ENCODE data around the gene KCNC2. TPM values are rescaled to one million over a fixed set of nuclear protein-coding genes. Genes with fewer than 3 reads are reported as not detected.
A peak's percentile ranks its signal among the peaks of the same experiment; 100 is the strongest.

KCNC2 gene
- total RNA-seq, 1 donor from 2014 or later: not detected

DNA sequence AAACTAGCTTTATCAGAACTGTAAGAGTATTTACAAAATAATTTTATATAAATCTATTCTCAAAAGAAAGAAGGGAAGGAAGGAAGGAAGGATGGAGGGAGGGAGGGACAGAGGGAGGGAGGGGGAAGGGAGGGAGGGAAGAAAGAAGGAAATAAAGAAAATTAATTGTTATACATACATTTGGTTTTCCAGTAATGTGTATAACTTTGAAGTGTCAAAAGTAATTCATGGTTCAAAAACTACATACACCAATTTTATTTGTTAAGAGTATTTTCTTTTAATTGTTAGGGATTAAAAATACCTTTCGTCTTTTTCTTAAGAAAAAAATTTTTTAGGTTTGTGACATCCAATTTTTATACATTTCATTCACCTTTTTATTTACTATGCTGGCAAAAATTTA is 17.5 kb upstream of the KCNC2 start:
- Histone ChIP-seq H3K27me3 (ENCODE audit: control insufficient read depth, insufficient read depth, low read length) (no peaks in the 10 kb centered on the region), H3K36me3 (ENCODE audit: control insufficient read depth, insufficient read depth, low read length) (no peaks in the 10 kb centered on the region), H3K4me3 (ENCODE audit: low read depth, low read length) (no peak overlapping the region)
- FAIRE-seq: no peak
- no peak for TF ChIP-seq CTCF (IDR thresholded peaks at IDR 0.05; ENCODE audit: insufficient read depth, low read length, severe bottlenecking)
- no peak for DNase-seq (ENCODE audit: low read depth)

DNA sequence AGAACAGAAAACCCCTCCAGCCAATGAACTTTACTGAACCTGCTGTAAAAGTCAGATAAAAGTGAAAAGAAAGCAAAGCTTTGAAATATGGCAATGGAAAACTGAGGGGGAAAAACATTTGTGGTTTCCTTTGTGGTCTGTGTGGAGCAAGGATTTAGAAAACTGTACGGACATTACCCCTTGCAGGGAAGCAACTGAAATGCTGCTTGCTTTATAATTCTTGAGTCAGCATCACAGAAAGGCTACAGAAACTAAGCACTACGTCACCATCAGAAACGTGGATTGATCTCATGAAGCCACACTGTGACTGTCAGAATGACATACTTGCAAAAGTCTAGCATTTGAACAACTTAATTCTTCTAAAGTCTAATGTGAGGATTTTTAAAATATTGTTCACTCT is 2.4 kb upstream of the KCNC2 start:
- FAIRE-seq (no peak), DNase-seq (ENCODE audit: low read depth) (no peak)
- H3K36me3 ChIP-seq (ENCODE audit: control insufficient read depth, insufficient read depth, low read length): no peaks in the 10 kb centered on the region
- TF ChIP-seq CTCF (IDR thresholded peaks at IDR 0.05; ENCODE audit: insufficient read depth, low read length, severe bottlenecking): no peak
- H3K27me3 ChIP-seq (ENCODE audit: control insufficient read depth, insufficient read depth, low read length): peaks cover 19% of the 10 kb centered on the region
- H3K4me3 ChIP-seq (ENCODE audit: low read depth, low read length): no peak overlapping the region

DNA sequence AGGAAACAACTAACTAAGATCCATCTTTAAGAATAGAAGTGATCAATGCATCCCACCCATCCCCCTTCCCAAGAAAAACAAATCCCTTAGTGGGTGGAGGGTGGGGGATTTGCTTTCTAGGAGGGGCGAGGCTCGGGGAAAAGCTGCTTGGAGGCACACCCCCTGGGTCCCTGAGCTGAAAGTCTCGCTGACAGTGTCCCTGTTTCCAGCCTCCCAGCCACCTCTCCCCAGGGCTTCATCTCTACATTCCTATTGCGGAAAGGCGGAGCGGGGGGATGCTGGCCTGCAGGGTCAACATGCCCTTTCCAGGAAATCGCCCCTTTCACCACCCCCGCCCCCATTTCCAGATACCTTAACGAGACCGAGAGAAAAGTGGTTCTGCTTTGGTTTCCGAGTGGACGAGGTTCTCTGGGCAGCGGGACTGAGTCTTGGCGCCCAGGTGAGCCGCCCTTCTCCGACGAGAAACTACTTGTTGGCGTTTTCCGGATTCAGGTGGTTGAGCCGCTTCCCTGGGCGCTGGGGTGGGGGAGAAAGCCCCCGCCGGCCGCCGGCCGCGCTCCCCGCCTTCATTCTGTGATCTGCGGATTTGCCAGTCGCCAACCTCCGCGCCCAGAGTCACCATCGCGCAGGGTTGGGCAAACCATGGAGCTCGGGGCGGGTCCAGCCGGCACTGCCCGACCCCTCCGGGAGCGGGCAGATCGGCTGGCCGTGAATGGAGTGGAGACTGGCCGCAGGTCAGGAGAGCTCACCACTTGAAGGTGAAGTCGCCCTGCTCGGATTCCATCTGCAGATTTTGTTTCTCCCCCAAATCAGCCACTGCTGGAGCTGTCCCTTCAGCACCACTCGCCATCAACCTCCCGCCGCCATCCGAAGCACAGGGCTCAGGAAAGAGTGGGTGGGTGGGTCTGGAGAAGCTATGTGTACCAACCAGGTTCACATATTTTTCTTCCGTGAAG is 505 bp downstream of the KCNC2 start:
- H3K27me3 ChIP-seq (ENCODE audit: control insufficient read depth, insufficient read depth, low read length): peaks cover 25% of the 10 kb centered on the region
- DNase-seq (ENCODE audit: low read depth) (peak; percentile 8), FAIRE-seq (no peak)
- no peak overlapping the region for H3K4me3 ChIP-seq (ENCODE audit: low read depth, low read length)
- TF ChIP-seq CTCF (IDR thresholded peaks at IDR 0.05; ENCODE audit: insufficient read depth, low read length, severe bottlenecking): no peak
- H3K36me3 ChIP-seq (ENCODE audit: control insufficient read depth, insufficient read depth, low read length): no peaks in the 10 kb centered on the region

- FAIRE-seq (no peak), DNase-seq (ENCODE audit: low read depth) (no peak)
- Histone ChIP-seq H3K4me3 (ENCODE audit: low read depth, low read length) (no peak overlapping the region), H3K27me3 (ENCODE audit: control insufficient read depth, insufficient read depth, low read length) (peaks cover 25% of the 10 kb centered on the region), H3K36me3 (ENCODE audit: control insufficient read depth, insufficient read depth, low read length) (no peaks in the 10 kb centered on the region)
- no peak for TF ChIP-seq CTCF (IDR thresholded peaks at IDR 0.05; ENCODE audit: insufficient read depth, low read length, severe bottlenecking)
These were observed 2.1 kb downstream of the KCNC2 start for GRCh38 chr12:75207338-75208083.

GRCh38 chr12:75205558-75205957 is 4.1 kb downstream of the KCNC2 start:
- no peak for DNase-seq (ENCODE audit: low read depth)
- TF ChIP-seq CTCF (IDR thresholded peaks at IDR 0.05; ENCODE audit: insufficient read depth, low read length, severe bottlenecking): no peak
- no peak for FAIRE-seq
- peaks cover 25% of the 10 kb centered on the region for H3K27me3 ChIP-seq (ENCODE audit: control insufficient read depth, insufficient read depth, low read length)
- H3K36me3 ChIP-seq (ENCODE audit: control insufficient read depth, insufficient read depth, low read length): no peaks in the 10 kb centered on the region
- no peak overlapping the region for H3K4me3 ChIP-seq (ENCODE audit: low read depth, low read length)

Measured in bronchial epithelial cell (primary cell).